K562 (cell line): ENCODE results near the gene LBH. TPM values are rescaled to one million over a fixed set of nuclear protein-coding genes. Genes with fewer than 3 reads are reported as not detected.

Source experiments
- CBX2 ChIP-seq: fragments of 200-600 bp; sonication (generic); IDR thresholded peaks from one replicate; pipeline ENCODE4 v1.6.1; 2012; ENCODE audit warnings: mild to moderate bottlenecking, low read length, inconsistent platforms; ENCODE audit not compliant: insufficient read depth, poor library complexity, severe bottlenecking
- EGR1 ChIP-seq: fragments of 450-650 bp; conservative IDR thresholded peaks from 2 replicates; pipeline ENCODE4 v1.6.1; 2017; ENCODE audit warnings: mild to moderate bottlenecking
- EHMT2 ChIP-seq: fragments of 450-650 bp; IDR thresholded peaks from 2 replicates; pipeline ENCODE4 v1.6.1; 2018; ENCODE audit warnings: antibody characterized with exemption
- FOXK1 ChIP-seq: sonication (generic); formaldehyde crosslinking; IDR thresholded peaks from 2 replicates; pipeline ENCODE4 v1.8.0; 2022; ENCODE audit warnings: missing genetic modification reagents, mild to moderate bottlenecking, borderline replicate concordance
- HNRNPL ChIP-seq: fragments of 200-400 bp; formaldehyde crosslinking; IDR thresholded peaks from 2 replicates; pipeline ENCODE4 v1.6.1; 2017; ENCODE audit warnings: low read depth, mild to moderate bottlenecking, low read length
- HSF4 ChIP-seq: fragments of 250-450 bp; sonication (Bioruptor Pico); IDR thresholded peaks from 2 replicates; pipeline ENCODE4 v2.1.2; 2022; ENCODE audit warnings: mild to moderate bottlenecking, moderate library complexity, borderline replicate concordance
- KDM1A ChIP-seq, 2 experiments: fragments of 450-650 bp; IDR thresholded peaks; 2 replicates each; pipeline ENCODE4 v1.6.1; 2016; ENCODE audit warnings: mild to moderate bottlenecking in 2 of 2
- KDM2B ChIP-seq: fragments of 250-450 bp; sonication (Bioruptor Pico); IDR thresholded peaks from 2 replicates; pipeline ENCODE4 v1.8.0; 2021; ENCODE audit warnings: mild to moderate bottlenecking, moderate library complexity
- LEF1 ChIP-seq: fragments of 450-650 bp; IDR thresholded peaks from 2 replicates; pipeline ENCODE4 v1.6.1; 2016; ENCODE audit warnings: mild to moderate bottlenecking
- MCM2 ChIP-seq: fragments of 450-650 bp; IDR thresholded peaks from 2 replicates; pipeline ENCODE4 v1.6.1; 2017; ENCODE audit warnings: low read depth, mild to moderate bottlenecking
- MTA2 ChIP-seq: fragments of 450-650 bp; IDR thresholded peaks from 2 replicates; pipeline ENCODE4 v1.6.1; 2016; ENCODE audit warnings: low read depth
- NCOA6 ChIP-seq: fragments of 450-650 bp; IDR thresholded peaks from 2 replicates; pipeline ENCODE4 v1.6.1; 2017; ENCODE audit warnings: mild to moderate bottlenecking
- NFXL1 ChIP-seq: fragments of 450-650 bp; formaldehyde crosslinking; IDR thresholded peaks from 2 replicates; pipeline ENCODE4 v1.4.0; 2021; ENCODE audit warnings: mild to moderate bottlenecking
- NR3C1 ChIP-seq: sonication (generic); formaldehyde crosslinking; IDR thresholded peaks from 2 replicates; pipeline ENCODE4 v1.8.1; 2022; ENCODE audit warnings: missing genetic modification reagents
- POLR2H ChIP-seq: IDR thresholded peaks from 2 replicates; pipeline ENCODE4 v1.6.1; 2016; ENCODE audit warnings: missing genetic modification characterization, low read depth, mild to moderate bottlenecking, control low read depth, missing compliant biosample characterization, moderate library complexity
- RAD51 ChIP-seq: fragments of 450-650 bp; IDR thresholded peaks from 2 replicates; pipeline ENCODE4 v1.7.1; 2016; ENCODE audit warnings: low read depth, mild to moderate bottlenecking, borderline replicate concordance
- SAP30 ChIP-seq: fragments of 200-600 bp; sonication (generic); IDR thresholded peaks from 2 replicates; pipeline ENCODE4 v1.6.1; 2012; ENCODE audit warnings: borderline replicate concordance, low read depth, mild to moderate bottlenecking, moderate library complexity, low read length, control low read depth, inconsistent platforms; ENCODE audit not compliant: insufficient read depth, poor library complexity, severe bottlenecking
- TCF7 ChIP-seq: sonication (generic); IDR thresholded peaks from 2 replicates; pipeline ENCODE4 v1.6.1; 2016; ENCODE audit warnings: antibody characterized with exemption, borderline replicate concordance
- TEAD2 ChIP-seq: fragments of 450-650 bp; IDR thresholded peaks from 2 replicates; pipeline ENCODE4 v1.6.1; 2016; ENCODE audit warnings: missing genetic modification characterization, control low read depth, missing compliant biosample characterization
- polyA plus RNA-seq, 8 experiments: library from polyadenylated mRNA; depleted of rRNA in 4 of 8; stranded (reverse) in 5 of 8; unstranded in 3 of 8; fragments of >200 nt; fragmentation: Nextera tagmentation in 2 of 8; fragmentation: Illumina TruSeq in 1 of 8; extraction: Ambion mirVana in 2 of 8; extraction: Trizol in 1 of 8; gene quantifications; 2 replicates each; pipeline versions ENCODE4 v1.2.1 to v1.2.3, GENCODE V29; 2011 to 2014; ENCODE audit warnings: inconsistent platforms in 1 of 8, missing spikeins in 1 of 8
- total RNA-seq, 7 experiments: library from RNA; depleted of rRNA in 6 of 7; stranded (reverse); fragments of >200 nt in 6 of 7; fragmentation: Illumina TruSeq in 2 of 7; extraction: Trizol in 2 of 7; gene quantifications; 2 replicates each; pipeline versions ENCODE4 v1.2.1 to v1.2.3, GENCODE V29; 2011 to 2021; ENCODE audit warnings: low replicate concordance in 1 of 7
- TF ChIP-seq, protein P1 (sequence below), 2 experiments: fragments of 450-650 bp; conservative IDR thresholded peaks; 2 replicates each; pipeline ENCODE4 v1.6.1; 2017; ENCODE audit warnings: mild to moderate bottlenecking in 2 of 2, moderate library complexity in 2 of 2
- TF ChIP-seq, protein P2 (sequence below): fragments of 250-450 bp; sonication (Bioruptor Pico); IDR thresholded peaks from 2 replicates; pipeline ENCODE4 v1.5.0; 2022; ENCODE audit warnings: mild to moderate bottlenecking
- TF ChIP-seq, protein P3 (sequence below): sonication (generic); formaldehyde crosslinking; IDR thresholded peaks from 2 replicates; pipeline ENCODE4 v1.8.0; 2022; ENCODE audit warnings: missing genetic modification reagents, mild to moderate bottlenecking, borderline replicate concordance

The LBH gene
- total and polyA plus RNA-seq, 9 of the 15 experiments (the other 6 are each of a cell fraction or from before 2014, with no cell fraction given) = 3.1 to 13.4 (median 7.4) TPM

GRCh38 chr2:30283931-30284565 lies 52.7 kb downstream of the LBH start (continued):
- TF ChIP-seq, protein P1, sequence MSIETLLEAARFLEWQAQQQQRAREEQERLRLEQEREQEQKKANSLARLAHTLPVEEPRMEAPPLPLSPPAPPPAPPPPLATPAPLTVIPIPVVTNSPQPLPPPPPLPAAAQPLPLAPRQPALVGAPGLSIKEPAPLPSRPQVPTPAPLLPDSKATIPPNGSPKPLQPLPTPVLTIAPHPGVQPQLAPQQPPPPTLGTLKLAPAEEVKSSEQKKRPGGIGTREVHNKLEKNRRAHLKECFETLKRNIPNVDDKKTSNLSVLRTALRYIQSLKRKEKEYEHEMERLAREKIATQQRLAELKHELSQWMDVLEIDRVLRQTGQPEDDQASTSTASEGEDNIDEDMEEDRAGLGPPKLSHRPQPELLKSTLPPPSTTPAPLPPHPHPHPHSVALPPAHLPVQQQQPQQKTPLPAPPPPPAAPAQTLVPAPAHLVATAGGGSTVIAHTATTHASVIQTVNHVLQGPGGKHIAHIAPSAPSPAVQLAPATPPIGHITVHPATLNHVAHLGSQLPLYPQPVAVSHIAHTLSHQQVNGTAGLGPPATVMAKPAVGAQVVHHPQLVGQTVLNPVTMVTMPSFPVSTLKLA (conservative IDR thresholded peaks at IDR 0.05) = no peak
- TF ChIP-seq CBX2 (no peak), SAP30 (no peak), KDM1A (IDR thresholded peaks at IDR 0.05) (no peak), EGR1 (peak; percentile 89), MTA2 (no peak), MCM2 (no peak), HNRNPL (no peak), RAD51 (no peak), TCF7 (no peak), HSF4 (no peak), EHMT2 (no peak), NCOA6 (no peak), POLR2H (tag) (no peak), NR3C1 (CRISPR knock-in tag) (no peak), LEF1 (no peak; the same call in 1 of the 2 replicates), KDM2B (CRISPR knock-in tag) (no peak), TEAD2 (tag) (no peak), NFXL1 (CRISPR knock-in tag) (no peak), FOXK1 (CRISPR knock-in tag) (0 out of 2 replicates have a peak, but pooled peaks have one; percentile 49)
- TF ChIP-seq, protein P2, sequence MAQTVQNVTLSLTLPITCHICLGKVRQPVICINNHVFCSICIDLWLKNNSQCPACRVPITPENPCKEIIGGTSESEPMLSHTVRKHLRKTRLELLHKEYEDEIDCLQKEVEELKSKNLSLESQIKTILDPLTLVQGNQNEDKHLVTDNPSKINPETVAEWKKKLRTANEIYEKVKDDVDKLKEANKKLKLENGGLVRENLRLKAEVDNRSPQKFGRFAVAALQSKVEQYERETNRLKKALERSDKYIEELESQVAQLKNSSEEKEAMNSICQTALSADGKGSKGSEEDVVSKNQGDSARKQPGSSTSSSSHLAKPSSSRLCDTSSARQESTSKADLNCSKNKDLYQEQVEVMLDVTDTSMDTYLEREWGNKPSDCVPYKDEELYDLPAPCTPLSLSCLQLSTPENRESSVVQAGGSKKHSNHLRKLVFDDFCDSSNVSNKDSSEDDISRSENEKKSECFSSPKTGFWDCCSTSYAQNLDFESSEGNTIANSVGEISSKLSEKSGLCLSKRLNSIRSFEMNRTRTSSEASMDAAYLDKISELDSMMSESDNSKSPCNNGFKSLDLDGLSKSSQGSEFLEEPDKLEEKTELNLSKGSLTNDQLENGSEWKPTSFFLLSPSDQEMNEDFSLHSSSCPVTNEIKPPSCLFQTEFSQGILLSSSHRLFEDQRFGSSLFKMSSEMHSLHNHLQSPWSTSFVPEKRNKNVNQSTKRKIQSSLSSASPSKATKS (CRISPR knock-in tag) = no peak
- TF ChIP-seq, protein P3, sequence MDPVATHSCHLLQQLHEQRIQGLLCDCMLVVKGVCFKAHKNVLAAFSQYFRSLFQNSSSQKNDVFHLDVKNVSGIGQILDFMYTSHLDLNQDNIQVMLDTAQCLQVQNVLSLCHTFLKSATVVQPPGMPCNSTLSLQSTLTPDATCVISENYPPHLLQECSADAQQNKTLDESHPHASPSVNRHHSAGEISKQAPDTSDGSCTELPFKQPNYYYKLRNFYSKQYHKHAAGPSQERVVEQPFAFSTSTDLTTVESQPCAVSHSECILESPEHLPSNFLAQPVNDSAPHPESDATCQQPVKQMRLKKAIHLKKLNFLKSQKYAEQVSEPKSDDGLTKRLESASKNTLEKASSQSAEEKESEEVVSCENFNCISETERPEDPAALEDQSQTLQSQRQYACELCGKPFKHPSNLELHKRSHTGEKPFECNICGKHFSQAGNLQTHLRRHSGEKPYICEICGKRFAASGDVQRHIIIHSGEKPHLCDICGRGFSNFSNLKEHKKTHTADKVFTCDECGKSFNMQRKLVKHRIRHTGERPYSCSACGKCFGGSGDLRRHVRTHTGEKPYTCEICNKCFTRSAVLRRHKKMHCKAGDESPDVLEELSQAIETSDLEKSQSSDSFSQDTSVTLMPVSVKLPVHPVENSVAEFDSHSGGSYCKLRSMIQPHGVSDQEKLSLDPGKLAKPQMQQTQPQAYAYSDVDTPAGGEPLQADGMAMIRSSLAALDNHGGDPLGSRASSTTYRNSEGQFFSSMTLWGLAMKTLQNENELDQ (CRISPR knock-in tag) = no peak
